Endothelial cell (in vitro differentiated cells): ENCODE measurements around the gene HHAT. TPM values are rescaled to one million over a fixed set of nuclear protein-coding genes. Genes with fewer than 3 reads are reported as not detected.
"Not testable (repeated sequence)": the region's sequence is repeated elsewhere in the genome, so short reads cannot be mapped to it uniquely, and the experiment has no call there.

ENCODE experiments used
- DNase-seq: peaks from one replicate; pipeline ENCODE4 v3.0.0; 2021; ENCODE audit warnings: low spot score
- H3K27ac Mint-ChIP-seq: one replicate; pipeline ENCODE4 v1.8.0; 2021; ENCODE audit warnings: mixed read lengths, inconsistent platforms; ENCODE audit not compliant: unreplicated experiment
- H3K27me3 Mint-ChIP-seq: one replicate; pipeline ENCODE4 v1.8.0; 2021; ENCODE audit warnings: mild to moderate bottlenecking, moderate library complexity, mixed read lengths, inconsistent platforms; ENCODE audit not compliant: unreplicated experiment
- H3K36me3 Mint-ChIP-seq: one replicate; pipeline ENCODE4 v1.8.0; 2021; ENCODE audit warnings: mild to moderate bottlenecking, low read depth, mixed read lengths, inconsistent platforms; ENCODE audit not compliant: unreplicated experiment
- H3K4me1 Mint-ChIP-seq: one replicate; pipeline ENCODE4 v1.8.0; 2021; ENCODE audit warnings: mild to moderate bottlenecking, mixed read lengths, inconsistent platforms; ENCODE audit not compliant: unreplicated experiment
- H3K4me3 Mint-ChIP-seq: one replicate; pipeline ENCODE4 v1.8.0; 2021; ENCODE audit warnings: mild to moderate bottlenecking, mixed read lengths, inconsistent platforms; ENCODE audit not compliant: unreplicated experiment
- H3K9me3 Mint-ChIP-seq: one replicate; pipeline ENCODE4 v1.8.0; 2021; ENCODE audit warnings: mixed read lengths, inconsistent platforms; ENCODE audit not compliant: unreplicated experiment
- CTCF ChIP-seq: fragments of 200-600 bp; sonication (generic); IDR thresholded peaks from one replicate; pipeline ENCODE4 v1.5.0; 2021; ENCODE audit warnings: antibody characterized with exemption; ENCODE audit not compliant: unreplicated experiment
- total RNA-seq: library from RNA; stranded (reverse); fragmentation: NEBNext Ultra II Directional; extraction: Animal tissue kit (Norgen Biotek cat#: 25700); gene quantifications from one replicate; pipeline ENCODE4 v1.2.1, GENCODE V29; 2021; ENCODE audit not compliant: unreplicated experiment

HHAT gene
- total RNA-seq, 1 donor from 2014 or later: 6.0 TPM

DNA sequence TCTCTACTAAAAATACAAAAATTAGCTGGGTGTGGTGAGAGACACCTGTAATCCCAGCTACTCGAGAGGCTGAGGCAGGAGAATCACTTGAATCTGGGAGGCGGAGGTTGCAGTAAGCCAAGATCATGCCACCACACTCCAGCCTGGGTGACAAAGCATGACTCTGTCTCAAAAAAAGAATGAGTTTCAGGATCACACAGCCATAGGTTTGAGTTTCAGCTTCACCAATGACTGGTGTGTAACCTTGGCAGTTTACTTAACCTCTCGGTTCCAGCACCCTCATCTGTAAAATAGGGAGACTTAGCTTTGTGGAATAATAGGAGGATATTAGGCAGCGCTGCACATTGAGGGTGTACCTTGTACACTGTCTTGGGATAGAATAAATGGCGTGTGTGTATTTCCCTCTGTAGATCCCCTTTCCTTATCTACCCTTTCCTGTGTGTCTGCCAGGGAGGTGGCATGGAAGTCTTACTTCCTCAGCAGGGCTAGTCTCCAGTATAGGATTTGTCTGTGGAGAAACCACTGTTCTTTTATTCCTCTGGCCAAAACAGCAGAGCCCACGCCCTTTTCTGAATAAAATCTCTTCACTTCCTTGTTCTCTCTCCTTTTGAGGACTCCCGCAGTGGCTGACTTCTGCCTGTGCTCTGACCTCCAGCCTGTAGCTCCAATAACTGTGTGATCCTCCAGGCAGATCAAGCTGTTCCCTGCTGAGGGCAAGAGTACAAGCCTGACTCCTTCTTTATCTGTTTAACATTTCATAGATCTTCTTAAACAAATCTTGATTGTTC is 90.4 kb downstream of the HHAT start:
- no peak for TF ChIP-seq CTCF
- peaks cover 4% of the 10 kb centered on the region for H3K27me3 Mint-ChIP-seq
- DNase-seq: no peak
- peaks cover 3% of the 10 kb centered on the region for H3K36me3 Mint-ChIP-seq
- H3K4me3 Mint-ChIP-seq: no peak overlapping the region
- H3K4me1 Mint-ChIP-seq: peaks cover 4% of the 10 kb centered on the region
- no peaks in the 10 kb centered on the region for H3K9me3 Mint-ChIP-seq
- no peak overlapping the region for H3K27ac Mint-ChIP-seq

DNA sequence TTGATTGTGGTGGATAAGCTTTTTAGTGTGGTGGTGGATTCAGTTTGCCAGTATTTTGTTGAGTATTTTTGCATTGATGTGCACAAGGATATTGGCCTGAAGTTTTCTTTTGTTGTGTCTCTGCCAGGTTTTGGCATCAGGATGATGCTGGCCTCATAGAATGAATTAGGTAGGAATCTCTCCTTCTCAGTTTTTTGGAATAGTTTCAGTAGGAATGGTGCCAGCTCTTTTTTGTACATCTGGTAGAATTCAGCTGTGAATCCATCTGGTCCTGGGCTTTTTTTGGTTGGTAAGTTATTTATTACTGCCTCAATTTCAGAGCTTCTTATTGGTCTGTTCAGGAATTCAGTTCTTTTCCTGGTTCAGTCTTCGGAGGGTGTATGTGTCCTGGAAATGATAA is 98.0 kb downstream of the HHAT start:
- not testable (repeated sequence) for H3K4me3 Mint-ChIP-seq, H3K9me3 Mint-ChIP-seq, H3K36me3 Mint-ChIP-seq

GRCh38 chr1:210428696-210429095 is 100.0 kb downstream of the HHAT start:
- no peaks in the 10 kb centered on the region for H3K36me3 Mint-ChIP-seq
- H3K9me3 Mint-ChIP-seq: no peaks in the 10 kb centered on the region
- TF ChIP-seq CTCF: no peak
- no peak overlapping the region for H3K27ac Mint-ChIP-seq
- no peaks in the 10 kb centered on the region for H3K4me1 Mint-ChIP-seq
- H3K27me3 Mint-ChIP-seq: no peaks in the 10 kb centered on the region
- H3K4me3 Mint-ChIP-seq: no peak overlapping the region
- no peak for DNase-seq

More for the DNA sequence above, 98.0 kb downstream of the HHAT start:
- not testable (repeated sequence) for DNase-seq, H3K4me1 Mint-ChIP-seq, H3K27me3 Mint-ChIP-seq, H3K27ac Mint-ChIP-seq

- DNase-seq: no peak
- no peaks in the 10 kb centered on the region for H3K36me3 Mint-ChIP-seq
These were observed 105.5 kb downstream of the HHAT start for GRCh38 chr1:210434223-210434622.

DNA sequence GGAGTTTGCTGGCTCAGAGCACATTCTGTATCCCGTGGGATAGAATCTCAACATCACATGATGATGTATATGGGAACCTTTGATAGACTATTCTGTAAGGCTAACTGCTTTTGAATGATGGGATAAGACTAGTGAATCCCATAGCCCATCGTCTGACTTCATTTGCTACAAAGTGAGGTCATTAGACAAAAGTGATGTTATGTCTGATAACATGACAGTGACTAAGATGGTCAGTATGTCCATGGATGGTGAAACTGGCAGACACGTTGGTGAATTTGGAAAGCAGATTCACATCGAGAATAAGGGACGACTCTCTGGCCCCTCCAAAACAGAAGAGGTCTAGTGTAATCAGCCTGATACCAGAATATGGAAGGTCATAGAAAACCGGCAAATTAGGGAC is 108.4 kb downstream of the HHAT start:
- Mint-ChIP-seq H3K9me3 (no peaks in the 10 kb centered on the region), H3K4me1 (no peaks in the 10 kb centered on the region), H3K27me3 (no peaks in the 10 kb centered on the region), H3K4me3 (no peak overlapping the region), H3K36me3 (no peaks in the 10 kb centered on the region), H3K27ac (no peak overlapping the region)
- no peak for DNase-seq
- TF ChIP-seq CTCF: no peak

More at GRCh38 chr1:210434223-210434622, 105.5 kb downstream of the HHAT start:
- H3K27me3 Mint-ChIP-seq: no peaks in the 10 kb centered on the region
- no peak overlapping the region for H3K4me3 Mint-ChIP-seq
- H3K27ac Mint-ChIP-seq: no peak overlapping the region
- no peaks in the 10 kb centered on the region for H3K4me1 Mint-ChIP-seq
- no peaks in the 10 kb centered on the region for H3K9me3 Mint-ChIP-seq
- no peak for TF ChIP-seq CTCF
